ENCODE results near the gene ACAN. TPM values are rescaled to one million over a fixed set of nuclear protein-coding genes. Genes with fewer than 3 reads are reported as not detected.

Gene ACAN
- total RNA-seq, 2 experiments from 2014 or later: not detected

DNA sequence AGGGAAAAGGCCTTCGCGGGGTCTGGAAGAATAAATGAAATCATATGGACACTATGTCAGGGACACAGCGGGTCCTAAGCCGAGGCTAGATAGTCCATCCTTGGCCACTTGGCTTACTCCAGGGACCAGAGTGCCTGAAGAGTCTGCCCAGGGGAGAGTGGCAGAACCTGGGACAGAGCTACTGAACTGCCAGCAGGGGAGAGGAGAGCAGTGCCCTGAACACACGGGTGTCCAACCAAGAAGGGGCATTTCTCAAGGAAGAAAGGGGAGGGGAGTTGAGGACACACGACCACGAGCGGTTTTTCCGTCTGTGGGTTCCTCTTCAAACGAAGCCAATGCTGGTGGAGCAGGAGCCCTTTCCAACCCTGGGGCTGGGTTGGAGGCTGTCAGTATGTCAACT is 1.0 kb downstream of the ACAN start:
- no peak overlapping the region for H3K4me3 Mint-ChIP-seq
- H3K27me3 Mint-ChIP-seq: peaks cover 48% of the 10 kb centered on the region
- ATAC-seq (no peak), DNase-seq (no peak)
- no peaks in the 10 kb centered on the region for H3K9me3 Mint-ChIP-seq
- TF ChIP-seq, protein P1, sequence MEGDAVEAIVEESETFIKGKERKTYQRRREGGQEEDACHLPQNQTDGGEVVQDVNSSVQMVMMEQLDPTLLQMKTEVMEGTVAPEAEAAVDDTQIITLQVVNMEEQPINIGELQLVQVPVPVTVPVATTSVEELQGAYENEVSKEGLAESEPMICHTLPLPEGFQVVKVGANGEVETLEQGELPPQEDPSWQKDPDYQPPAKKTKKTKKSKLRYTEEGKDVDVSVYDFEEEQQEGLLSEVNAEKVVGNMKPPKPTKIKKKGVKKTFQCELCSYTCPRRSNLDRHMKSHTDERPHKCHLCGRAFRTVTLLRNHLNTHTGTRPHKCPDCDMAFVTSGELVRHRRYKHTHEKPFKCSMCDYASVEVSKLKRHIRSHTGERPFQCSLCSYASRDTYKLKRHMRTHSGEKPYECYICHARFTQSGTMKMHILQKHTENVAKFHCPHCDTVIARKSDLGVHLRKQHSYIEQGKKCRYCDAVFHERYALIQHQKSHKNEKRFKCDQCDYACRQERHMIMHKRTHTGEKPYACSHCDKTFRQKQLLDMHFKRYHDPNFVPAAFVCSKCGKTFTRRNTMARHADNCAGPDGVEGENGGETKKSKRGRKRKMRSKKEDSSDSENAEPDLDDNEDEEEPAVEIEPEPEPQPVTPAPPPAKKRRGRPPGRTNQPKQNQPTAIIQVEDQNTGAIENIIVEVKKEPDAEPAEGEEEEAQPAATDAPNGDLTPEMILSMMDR (IDR thresholded peaks at IDR 0.05): no peak
- intact Hi-C loops (cut with micrococcal nuclease): no loop called here
- ChIA-PET POLR2A (no interaction called here), CTCF (interaction anchor here (1.7 kb wide), 1 partner anchor 9 kb away, joined by 4 read pairs; no protein-coding TSS in a partner anchor)
- no peaks in the 10 kb centered on the region for H3K36me3 Mint-ChIP-seq (ENCODE audit: low read depth)
- no peak overlapping the region for H3K27ac Mint-ChIP-seq
- H3K4me1 Mint-ChIP-seq (ENCODE audit: low read depth): peaks cover 6% of the 10 kb centered on the region

DNA sequence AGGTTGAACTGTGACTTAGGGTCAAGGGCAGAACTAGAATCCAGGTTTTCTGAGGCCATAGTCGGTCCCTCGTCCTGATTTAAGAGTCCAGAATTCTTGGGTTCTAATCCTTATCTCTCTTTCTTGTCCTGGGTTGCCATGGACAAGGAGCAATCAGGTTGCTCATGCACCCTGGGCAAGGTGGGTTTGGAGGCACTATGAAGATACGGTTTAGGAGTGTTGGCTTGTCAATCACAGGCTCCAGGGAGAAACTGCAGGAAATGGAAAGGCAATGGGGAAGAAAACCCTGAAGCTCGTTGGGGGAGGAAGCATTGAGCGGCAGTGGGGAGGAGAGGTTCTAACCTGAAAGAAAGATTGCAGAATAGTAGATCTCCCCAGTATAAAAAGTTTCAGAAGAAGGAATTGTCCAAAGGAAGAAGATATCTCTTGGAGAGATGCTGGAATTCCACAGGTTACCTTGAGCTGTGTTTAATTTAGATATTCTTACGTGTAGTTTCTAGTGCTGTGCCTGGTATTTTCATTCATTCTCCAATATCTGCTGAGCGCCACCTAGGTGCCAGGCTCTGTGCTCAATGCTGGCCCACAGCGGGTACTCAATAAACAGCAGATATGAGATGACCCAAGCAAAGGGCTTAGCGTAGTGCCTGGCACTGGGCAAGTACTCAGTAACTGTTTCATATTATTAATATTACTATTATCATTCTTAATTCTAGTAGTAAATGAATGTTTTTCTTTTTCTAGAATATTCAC is 2.0 kb downstream of the ACAN start:
- H3K36me3 Mint-ChIP-seq (ENCODE audit: low read depth): no peaks in the 10 kb centered on the region
- no peaks in the 10 kb centered on the region for H3K9me3 Mint-ChIP-seq
- no peak overlapping the region for H3K27ac Mint-ChIP-seq
- TF ChIP-seq, protein P1 (IDR thresholded peaks at IDR 0.05): peak; percentile 10
- peaks cover 6% of the 10 kb centered on the region for H3K4me1 Mint-ChIP-seq (ENCODE audit: low read depth)
- DNase-seq (peak; percentile 40), ATAC-seq (no peak)
- H3K4me3 Mint-ChIP-seq: no peak overlapping the region
- ChIA-PET CTCF (no interaction called here), POLR2A (interaction anchor here (0.6 kb wide), 1 partner anchor 11 kb away, joined by 3 read pairs; no protein-coding TSS in a partner anchor)
- intact Hi-C loops (cut with micrococcal nuclease): no loop called here
- peaks cover 45% of the 10 kb centered on the region for H3K27me3 Mint-ChIP-seq

DNA sequence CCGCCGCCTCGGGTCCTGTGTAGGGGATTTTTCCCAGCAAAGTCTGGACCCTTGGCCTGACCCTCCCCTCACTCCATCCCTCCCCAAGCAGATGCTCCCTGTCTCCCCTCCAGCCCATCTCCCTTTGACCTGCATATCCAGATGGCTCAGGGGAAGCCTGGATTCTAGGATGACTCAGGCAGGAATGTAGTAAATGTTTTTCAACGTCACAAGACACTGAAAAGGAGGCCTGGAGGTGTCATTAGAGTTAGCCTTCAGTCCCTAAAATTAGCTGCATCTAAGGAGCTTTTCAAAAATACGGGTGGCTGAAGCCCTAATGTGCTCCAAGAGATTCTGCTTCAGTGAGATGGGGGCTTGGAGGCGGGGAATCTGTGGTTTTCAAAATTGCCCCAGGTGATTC is 7.2 kb downstream of the ACAN start:
- H3K4me1 Mint-ChIP-seq (ENCODE audit: low read depth): no peaks in the 10 kb centered on the region
- TF ChIP-seq, protein P1 (IDR thresholded peaks at IDR 0.05): no peak
- H3K27me3 Mint-ChIP-seq: peaks cover 22% of the 10 kb centered on the region
- ChIA-PET POLR2A (no interaction called here), CTCF (no interaction called here)
- H3K36me3 Mint-ChIP-seq (ENCODE audit: low read depth): no peaks in the 10 kb centered on the region
- DNase-seq (no peak), ATAC-seq (no peak)
- intact Hi-C loops (cut with micrococcal nuclease): no loop called here
- no peak overlapping the region for H3K4me3 Mint-ChIP-seq
- no peaks in the 10 kb centered on the region for H3K9me3 Mint-ChIP-seq
- no peak overlapping the region for H3K27ac Mint-ChIP-seq

DNA sequence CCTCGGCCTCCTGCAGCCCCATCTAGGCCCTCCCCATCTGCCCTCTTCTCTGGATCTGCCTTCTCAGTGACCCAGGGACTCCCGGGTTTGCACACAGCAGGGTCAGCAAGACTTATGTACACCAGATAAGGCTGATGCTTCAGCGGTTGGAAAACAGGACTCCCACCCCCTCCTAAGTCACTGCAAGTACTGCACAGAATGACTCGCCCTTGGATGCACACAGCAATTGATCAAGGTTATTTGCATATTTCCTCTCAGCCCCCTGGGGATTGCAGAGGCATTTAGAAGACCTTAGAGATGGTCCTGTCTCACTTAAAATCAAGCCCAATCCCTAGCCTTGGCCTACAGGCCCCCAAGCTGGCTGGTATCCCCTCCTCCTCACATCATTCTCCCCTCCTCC is 8.9 kb downstream of the ACAN start:
- H3K27ac Mint-ChIP-seq: no peak overlapping the region
- H3K36me3 Mint-ChIP-seq (ENCODE audit: low read depth): no peaks in the 10 kb centered on the region
- no peaks in the 10 kb centered on the region for H3K9me3 Mint-ChIP-seq
- TF ChIP-seq, protein P1 (IDR thresholded peaks at IDR 0.05): no peak
- ATAC-seq (no peak), DNase-seq (no peak)
- ChIA-PET CTCF (interaction anchor here (1.6 kb wide), 1 partner anchor 8 kb away, joined by 4 read pairs; the partner anchor contains the start of gene ACAN), POLR2A (no interaction called here)
- H3K4me1 Mint-ChIP-seq (ENCODE audit: low read depth): no peaks in the 10 kb centered on the region
- peaks cover 13% of the 10 kb centered on the region for H3K27me3 Mint-ChIP-seq
- intact Hi-C loops (cut with micrococcal nuclease): no loop called here
- H3K4me3 Mint-ChIP-seq: no peak overlapping the region

DNA sequence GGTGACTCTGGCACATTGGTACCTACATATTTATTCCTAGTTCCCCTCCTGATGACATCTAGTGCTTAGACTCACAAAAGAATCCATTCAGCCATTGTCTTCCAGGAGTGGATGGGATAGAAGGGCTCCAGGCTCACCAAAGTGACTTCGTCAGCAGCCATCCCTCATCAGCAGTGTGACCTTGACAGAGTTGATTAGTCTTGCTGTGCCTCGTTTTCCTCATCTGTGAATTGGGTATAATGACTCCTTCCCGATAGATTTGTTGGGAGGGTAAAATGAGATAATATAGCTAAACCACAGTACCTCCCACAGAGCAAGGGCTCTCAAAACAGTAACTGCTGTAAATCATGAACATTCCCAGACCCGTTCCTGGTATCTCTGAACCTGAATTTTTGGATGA is 10.7 kb downstream of the ACAN start:
- CTCF ChIA-PET: interaction anchor here (1.3 kb wide), 1 partner anchor 46 kb away, joined by 3 read pairs; no protein-coding TSS in a partner anchor
- intact Hi-C loops (cut with micrococcal nuclease): no loop called here
- no peaks in the 10 kb centered on the region for H3K4me1 Mint-ChIP-seq (ENCODE audit: low read depth)

More for the DNA sequence above, 10.7 kb downstream of the ACAN start:
- Mint-ChIP-seq H3K27me3 (peaks cover 13% of the 10 kb centered on the region), H3K9me3 (no peaks in the 10 kb centered on the region), H3K4me3 (no peak overlapping the region), H3K27ac (no peak overlapping the region), H3K36me3 (ENCODE audit: low read depth) (no peaks in the 10 kb centered on the region)
- TF ChIP-seq, protein P1 (IDR thresholded peaks at IDR 0.05): no peak
- DNase-seq: no peak
- POLR2A ChIA-PET: no interaction called here
- no peak for ATAC-seq

Data from activated CD8-positive, alpha-beta T cell treated with anti-CD3 and anti-CD28 coated beads for 36 hours (primary cell).